Superior temporal gyrus (tissue), 1 donor: ENCODE data around the gene HES2.
A peak's percentile ranks its signal among the peaks of the same experiment; 100 is the strongest.
"Not testable (repeated sequence)": the region's sequence is repeated elsewhere in the genome, so short reads cannot be mapped to it uniquely, and the experiment has no call there.

ENCODE experiments used
- DNase-seq: peaks from one replicate; pipeline ENCODE4 v3.0.0-alpha.2; 2016; ENCODE audit errors: extremely low spot score

The HES2 gene

DNA sequence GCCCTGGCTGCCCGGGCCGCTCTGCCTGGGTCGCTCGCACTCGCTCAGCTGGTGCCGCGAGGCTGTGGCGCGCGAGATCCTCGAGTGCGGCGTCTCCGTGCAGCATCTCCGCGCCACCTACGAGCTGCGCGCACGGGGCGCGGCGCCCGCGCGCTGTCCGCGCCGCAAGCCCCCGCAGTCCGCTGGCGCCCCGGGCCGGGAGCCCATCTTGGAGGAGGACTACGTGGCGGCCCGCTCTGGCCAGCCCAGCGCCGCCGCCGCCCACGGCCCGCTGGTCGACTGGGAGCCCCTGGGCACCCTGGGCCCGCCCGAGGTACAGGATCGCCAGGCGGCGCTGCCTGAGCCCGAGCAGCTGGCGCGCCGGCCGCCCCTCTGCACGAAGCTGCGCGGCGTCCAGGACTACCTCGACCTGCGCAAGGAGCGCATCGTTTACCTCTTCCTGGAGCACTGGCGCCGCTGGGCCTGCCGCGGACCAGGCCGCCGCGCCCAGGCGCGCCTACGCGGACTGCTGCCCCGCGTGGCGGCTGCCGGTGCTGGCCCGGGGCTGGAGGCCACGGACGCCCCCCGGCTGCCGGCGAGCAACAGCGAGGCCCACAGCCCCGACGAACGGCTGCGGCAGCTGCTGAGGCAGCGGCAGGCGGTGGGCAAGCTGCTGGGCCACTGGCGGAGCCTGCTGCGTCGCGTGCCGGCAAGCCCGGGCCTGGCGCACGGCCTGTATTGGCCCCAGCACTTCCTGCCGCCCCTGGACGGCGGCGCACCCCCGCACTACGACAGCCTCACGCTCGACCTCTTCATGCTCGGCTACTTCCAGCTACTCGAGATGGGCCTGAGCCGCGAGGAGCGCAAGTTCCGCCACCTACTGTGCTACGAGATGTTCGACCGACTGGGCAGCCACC is 35.4 kb upstream of the HES2 start:
- no peak for DNase-seq

DNA sequence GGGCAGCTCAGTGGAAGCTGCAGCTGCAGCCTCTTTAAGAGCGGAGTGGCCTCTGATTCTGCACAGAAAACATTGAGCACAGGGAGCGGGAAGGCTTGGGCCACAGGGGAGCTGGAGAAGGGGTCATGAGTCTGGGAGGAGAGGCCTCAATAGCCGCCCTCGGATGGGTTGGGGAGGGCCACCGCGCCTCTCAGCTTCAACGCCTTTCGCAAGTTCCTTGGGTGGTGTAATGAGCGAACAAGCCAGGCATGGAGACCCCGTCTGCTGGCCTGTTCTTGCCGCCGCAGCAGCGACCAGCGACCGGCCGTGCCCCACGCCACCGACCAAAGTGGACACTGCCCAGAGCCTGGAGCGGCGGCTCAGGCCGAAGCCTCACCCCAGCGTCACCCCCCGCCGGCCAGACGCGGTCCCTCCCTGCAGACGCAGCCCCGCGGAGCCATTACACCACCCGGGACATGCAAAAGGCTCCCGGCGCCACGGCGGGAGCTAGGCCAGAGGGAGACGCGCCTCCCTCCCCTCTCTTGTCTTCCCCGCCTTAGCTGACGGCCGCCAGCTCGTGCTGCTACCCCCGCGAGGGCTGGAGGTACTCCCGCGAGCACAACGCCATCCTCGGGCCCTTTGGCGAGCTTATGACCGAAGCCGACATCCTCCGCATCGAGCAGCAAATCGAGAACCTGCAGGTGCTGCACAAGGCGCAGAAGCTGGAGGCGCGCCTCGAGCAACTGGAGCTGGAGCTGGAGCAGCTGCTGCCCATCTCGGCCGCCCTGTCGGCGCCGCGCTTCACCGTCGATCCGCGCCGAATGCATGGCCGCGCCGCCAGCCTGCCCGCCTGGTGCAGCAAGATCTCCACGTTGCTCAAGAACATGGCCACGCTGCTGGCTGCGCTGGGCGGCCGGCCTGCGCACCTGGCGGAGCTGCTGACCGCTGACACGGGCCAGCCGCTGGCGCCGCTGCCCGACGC is 34.5 kb upstream of the HES2 start:
- not testable (repeated sequence) for DNase-seq

DNA sequence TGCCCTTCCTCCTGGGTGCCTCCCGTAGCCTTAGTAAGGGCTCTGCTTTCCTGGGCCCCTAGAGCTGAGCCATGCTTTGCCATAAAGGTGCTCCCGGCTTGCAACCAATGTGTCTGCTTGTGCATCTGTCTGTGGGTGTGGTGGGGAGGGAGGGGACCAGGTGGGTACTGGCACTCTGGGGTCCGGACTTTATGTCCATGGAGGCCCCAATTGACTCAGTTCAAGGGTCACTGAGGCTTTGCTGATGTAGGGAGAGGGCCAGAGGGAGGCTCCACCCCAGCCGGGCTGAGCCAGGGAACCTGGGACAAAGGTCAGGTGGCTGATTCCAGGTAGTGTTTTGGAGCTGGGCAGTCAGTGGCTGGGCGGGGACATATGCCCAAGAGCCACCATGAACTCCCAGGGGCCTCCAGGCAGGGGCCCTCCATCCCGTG is 31.2 kb upstream of the HES2 start:
- no peak for DNase-seq

DNA sequence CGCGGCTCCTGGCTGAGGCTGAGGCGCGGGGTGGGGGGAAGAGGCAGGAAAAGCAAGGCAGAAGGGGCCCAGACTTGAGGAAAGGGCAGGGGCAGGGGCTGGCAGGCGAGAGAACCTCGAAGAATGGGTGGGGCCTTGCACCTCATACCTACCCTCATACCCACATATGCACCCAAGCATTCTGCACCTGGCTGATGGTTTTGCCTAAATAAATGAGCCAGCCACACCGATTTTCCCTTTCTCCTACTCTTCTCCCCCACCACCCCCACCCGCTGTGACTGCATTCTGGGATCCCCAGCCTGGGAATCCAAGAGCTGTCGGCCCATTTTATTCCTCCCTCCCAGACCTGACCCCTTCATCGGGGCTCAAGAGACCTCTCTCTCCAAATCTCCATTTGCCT is 30.8 kb upstream of the HES2 start:
- DNase-seq, result not testable (repeated sequence)

DNA sequence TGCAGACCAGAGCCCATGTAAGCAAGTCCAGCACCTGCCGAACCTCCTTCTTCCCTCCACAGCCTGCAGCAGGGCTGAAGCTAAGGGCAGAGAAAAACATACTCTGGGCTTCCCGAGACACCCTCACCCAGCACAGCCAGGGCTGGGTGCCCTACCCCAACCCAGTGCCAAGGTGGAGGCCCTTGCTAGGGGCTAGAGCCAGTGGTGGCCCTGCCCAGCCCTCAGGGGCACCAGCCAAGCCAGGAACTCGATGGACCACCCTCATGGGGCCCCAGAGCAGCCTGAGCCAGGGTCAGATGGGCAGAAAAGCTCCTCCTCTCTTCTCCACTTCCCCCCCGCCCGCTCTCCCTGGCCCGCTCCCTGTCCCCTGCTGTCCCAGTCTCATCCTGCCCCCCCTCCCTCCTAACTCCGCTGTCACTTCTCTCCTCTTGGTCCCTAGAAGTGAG is 30.3 kb upstream of the HES2 start:
- DNase-seq, result no peak

DNA sequence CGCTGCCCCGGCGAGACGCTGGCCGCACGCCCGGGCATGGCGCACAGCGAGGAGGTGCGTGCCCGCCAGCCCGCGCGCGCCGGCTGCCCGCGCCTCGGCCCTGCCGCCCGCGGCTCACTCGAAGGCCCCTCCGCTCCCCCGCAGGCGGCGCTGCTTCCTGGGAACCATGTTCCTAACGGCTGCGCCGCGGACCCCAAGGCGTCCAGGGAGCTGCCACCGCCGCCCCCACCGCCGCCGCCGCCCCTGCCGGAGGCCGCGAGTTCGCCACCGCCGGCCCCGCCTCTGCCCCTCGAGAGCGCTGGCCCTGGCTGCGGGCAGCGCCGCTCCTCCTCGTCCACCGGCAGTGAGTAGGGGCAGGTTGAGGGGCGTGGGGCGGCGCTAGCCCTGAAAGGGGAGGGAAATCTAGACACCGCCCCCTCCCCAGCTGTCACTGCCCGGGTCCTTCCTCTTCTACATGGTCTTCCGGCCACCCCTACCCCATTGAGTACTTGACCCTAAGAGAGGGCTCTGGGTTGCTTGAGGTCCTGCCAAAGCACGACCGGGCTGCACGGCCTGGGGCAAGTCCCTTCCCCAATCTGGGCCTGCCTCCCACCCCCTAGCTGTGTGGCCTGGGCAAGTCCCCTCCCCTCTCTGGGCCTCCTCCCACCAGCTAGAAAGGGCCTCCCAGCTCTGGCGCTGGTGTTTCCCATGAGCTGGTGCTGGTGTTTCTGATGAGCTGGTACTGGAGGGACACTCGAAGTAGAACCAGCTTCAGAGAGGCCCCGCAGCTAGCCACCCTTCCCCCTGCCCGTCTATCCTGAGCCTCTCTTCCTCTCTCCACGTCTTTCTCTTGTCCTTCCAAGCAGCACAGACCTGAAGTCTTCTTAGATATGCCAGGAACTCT is 29.3 kb upstream of the HES2 start:
- DNase-seq, result no peak

DNA sequence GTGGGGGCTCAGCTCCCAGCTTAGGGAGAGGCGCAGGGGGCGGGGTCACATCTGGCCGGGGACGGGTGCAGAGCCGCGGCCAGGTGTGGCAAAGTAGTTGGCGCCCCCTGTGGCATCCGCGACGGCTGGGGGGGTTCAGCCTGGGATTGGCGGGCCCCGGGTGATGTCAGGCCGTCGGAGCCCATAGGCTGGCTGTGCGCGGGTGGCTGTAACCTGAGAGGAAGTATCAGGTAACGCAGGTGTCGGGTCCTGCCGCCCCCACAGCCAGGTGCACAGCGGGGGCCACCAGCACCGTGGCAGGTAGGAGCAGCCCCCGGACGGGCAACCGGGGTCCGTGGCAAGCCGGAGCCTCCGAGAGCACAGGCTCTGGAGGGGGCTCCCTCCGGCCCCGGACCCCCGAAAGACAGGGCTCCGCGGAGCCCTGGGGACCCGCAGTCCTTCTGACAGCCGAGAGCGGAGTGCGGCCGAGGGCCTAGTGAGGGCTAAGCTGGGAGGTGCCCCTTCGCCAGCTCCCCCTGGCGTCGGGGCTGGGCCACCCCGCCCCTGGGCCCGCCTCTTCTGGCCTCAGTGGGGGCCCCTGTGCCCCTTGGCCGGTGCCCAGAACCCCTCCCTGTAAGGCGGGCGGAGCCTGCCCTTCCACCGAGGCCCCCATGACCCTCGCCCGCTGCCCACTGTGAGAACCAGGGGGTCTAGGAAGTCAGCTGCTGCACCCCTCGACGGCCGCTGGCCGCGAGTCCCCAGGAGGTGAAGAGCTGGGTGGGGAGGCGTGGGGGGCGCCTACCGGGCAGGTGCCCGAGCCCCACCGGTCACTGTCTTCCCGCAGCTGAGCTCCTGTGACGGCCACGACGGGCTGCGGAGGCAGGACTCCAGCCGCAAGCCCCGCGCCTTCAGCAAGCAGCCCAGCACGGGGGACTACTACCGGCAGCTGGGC is 28.4 kb upstream of the HES2 start:
- DNase-seq, result no peak

DNA sequence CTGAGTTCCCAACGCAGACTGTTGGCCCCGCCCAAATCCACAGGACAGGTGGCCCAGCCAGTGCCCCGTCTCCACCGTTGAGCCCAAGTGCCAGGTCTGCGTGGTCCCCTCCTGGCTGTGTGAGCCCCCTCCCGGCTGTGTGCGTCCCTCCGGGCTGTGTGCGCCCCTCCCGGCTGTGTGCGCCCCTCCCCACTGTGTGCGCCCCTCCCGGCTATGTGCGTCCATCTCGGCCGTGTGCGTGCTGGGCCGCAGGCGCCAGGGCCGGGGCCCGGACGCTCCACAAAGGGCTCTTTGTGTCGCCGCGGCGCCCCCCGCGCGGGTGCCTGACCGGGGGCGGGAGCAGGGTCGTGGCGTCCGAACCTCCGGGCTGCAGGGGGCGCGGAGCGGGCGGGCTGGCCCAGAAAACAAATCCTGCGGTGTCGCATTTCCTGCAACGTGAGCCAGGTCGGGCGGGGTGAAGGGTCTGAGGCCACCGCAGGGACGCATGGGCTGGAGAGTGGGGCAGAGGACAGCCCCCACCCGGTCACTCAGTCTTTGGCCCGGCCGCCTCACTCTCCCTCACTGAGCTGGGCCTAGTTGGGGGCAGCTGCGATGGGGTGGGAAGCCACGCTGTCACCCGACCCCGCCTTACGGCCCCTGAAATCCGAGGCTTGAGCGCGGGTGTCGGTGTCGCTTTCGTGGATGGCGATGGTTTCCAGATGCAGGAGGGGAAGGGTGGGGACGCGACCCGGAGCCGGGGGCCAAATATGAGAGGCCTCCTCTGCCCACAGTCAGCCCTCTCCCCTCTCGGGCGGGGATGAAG is 27.5 kb upstream of the HES2 start:
- DNase-seq, result no peak

DNA sequence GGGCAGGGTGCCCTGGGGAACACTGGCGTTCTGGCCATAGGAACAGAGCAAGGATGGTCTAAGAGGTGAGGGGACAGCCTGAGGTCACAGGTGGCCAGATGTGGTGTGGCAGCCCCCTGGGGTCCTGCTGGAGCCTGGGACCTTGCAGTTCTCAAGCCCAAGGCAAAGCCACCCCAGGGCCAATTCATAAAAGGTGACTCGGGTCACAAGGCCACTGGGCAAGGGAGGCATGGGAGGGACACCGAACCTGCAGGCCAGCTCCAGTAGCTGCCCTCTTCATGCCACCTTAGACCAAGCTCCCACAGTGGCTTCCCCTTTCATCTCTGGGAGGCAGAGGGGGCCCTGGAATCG is 26.9 kb upstream of the HES2 start:
- no peak for DNase-seq

DNA sequence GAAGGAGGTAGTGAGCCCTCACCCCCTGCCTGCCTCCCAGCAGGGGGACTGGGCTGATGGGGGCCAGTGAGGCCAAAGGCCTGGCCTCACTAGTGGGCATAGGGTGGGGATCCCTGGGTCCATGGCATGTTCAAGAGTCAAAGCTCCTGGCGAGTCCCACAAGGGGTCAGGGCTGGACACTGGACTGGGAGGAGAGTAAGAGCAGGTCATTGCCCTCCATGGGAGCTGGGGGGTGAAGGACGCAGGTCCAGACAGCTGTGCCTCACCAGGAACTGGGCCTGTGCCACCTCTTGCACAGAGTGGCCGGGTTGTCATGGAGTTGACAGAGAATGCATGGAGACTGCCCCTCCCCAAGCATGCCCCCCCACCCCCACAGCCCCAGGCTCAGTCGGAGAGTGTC is 26.2 kb upstream of the HES2 start:
- DNase-seq, result not testable (repeated sequence)

DNA sequence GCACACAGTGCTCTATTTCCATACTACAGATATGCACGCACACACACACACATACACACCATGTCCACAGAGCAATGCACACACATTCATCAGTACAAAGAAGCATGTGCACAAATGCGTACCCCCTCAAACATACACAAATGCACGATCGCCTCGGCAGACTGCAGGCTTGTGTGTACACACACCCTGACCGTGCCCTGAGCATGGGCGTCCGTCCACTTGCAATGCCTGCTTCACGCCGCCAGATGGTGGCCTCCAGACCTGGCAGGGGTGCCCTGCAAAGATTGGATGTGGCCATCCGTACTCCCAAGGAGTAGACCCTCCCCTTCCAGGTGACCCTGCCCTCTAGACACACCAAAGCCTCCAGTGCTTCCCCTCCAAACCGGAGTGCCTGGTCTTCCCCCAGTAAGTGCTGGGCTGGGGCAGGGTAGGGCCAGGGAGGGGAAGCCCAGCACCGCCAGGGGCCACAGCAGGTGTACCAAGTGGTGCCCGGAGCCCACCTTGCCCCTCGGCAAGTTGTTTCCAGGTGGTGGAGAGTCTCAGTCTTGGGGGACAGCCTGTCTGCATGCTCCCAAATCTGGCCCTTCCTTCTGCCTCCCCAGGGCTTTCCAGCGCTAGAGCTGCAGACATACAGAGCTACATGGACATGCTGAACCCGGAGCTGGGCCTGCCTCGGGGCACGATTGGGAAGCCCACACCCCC is 25.5 kb upstream of the HES2 start:
- DNase-seq, result no peak

DNA sequence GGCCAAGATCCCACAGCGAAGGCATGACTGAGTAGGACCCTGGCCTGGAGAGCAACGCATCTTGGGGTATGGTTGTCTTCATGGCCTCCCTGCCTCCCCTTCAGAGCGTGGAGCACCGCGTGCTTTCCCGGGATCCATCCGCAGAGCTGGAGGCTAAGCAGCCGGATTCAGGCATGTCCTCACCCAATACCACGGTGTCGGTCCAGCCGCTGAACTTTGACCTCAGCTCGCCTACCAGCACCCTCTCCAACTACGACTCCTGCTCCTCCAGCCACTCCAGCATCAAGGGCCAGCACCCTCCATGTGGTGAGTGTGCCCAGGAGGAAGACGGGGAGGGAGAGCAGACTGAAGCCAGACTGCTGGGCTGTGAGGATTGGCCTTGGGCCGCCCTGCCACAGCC is 24.7 kb upstream of the HES2 start:
- no peak for DNase-seq

DNA sequence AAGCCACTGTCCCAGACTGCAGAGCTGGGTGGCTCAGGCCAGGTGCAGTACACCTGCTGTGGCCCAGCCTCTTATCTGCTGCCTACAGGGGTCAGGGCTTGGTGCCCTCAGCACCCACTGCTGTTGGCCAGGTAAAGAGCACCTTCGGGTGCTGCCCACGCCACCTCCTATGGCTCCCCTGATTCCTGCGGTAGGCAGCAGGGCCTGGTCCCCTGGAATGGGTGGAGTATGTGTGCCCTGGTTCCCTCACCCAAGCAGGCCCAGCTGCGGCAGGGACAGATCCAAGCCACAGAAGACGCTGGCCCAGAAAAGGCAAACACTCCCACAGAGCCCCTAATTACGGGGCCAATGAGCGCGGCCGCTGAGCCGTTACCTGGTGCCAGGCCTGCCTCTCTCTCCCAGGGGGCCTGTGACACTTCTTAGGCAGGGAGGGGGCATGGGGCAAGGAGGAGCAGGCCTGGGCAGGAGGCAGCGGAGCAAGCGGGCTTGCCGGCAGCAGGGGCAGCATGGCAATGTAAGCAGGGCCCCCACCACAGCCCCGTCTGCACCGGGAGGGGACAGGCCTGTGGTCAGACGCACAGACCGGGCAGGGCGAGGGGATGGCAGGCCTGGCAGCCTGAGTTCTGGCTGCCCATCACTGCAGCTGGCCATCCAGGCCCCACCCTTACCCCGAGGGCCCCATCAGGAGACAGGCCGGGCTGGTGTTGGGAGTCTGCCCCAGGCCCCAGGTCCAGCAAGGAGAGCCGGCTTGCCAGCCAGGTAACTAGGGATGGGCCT is 23.8 kb upstream of the HES2 start:
- no peak for DNase-seq

DNA sequence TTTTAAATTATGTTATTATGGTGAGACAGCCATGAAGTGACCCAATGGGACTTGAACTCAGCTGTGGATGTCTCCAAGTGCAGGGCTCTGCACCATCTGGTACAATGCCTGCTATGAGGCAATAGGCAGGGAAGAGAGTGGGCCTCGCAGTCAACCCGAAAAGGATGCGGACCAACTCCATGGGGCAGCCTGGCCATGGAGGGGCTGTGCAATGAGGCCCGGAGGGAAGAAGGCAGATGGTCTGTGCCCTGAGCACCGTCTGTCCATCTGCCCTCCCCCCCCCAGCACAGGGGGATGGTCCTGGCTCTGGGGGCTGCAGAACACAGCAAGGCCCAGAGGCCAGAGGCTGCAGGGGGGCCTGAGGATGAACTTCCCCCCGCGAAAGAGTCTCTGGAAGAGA is 21.9 kb upstream of the HES2 start:
- DNase-seq, result no peak

DNA sequence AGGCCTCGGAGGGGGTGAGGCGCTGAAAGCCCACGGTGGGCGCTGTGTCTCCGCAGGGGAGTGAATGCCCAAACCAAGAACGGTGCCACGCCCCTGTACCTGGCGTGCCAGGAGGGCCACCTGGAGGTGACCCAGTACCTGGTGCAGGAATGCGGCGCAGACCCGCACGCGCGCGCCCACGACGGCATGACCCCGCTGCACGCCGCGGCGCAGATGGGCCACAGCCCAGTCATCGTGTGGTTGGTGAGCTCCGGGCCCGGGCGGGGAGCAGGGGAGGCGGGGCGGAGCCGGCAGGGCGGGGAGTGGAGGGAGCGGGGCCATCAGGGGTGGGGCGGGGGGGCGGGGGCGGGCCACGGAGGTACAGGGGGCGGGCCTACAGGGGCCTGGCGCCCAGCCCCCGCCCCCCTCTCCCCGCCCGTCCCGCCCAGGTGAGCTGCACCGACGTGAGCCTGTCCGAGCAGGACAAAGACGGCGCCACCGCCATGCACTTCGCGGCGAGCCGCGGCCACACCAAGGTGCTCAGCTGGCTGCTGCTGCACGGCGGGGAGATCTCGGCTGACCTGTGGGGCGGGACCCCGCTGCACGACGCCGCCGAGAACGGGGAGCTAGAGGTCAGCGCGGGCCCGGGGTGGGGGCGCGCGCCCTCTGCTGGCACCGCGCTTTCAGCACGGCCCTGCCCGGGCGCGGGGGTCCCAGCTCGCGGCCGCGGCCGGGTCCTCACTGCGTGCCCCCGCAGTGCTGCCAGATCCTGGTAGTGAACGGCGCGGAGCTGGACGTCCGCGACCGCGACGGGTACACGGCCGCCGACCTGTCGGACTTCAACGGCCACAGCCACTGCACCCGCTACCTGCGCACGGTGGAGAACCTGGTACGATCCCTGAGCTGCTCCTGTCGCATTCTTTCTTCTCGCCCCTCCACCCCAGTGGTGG is 20.7 kb upstream of the HES2 start:
- DNase-seq, result no peak

DNA sequence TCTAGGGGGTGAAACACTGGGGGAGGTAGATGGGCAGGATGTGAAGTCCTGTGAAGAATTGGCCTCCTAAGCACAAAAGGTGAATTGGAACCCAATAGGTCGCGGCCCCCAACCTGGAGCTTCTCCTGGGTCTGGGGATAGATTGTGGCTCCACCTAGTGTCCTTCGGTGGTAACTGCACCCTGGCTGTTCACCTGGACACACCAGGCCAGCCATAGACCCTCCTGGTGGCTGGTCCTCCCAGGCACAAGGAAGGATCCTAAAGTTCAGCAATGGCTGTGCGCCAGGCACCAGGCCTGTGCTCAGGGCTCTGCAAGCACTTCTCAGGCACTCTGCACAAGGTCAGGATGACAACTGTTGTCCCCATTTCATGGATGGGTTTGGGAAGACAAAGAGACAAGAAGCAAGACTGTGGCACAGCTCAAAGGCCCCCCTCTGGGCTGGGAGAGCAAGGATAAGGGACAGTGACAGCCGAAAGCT is 18.4 kb upstream of the HES2 start:
- DNase-seq, result peak; percentile 71
